ENCODE measurements around the gene VSIR. TPM values are rescaled to one million over a fixed set of nuclear protein-coding genes. Genes with fewer than 3 reads are reported as not detected.
A peak's percentile ranks its signal among the peaks of the same experiment; 100 is the strongest.

VSIR gene
- total RNA-seq, 4 donors from 2014 or later: 20.0 to 27.2 (median 21.3) TPM

GRCh38 chr10:71715860-71716259 is 57.5 kb downstream of the VSIR start:
- no peak for TF ChIP-seq POLR2A (IDR thresholded peaks at IDR 0.05)
- no peak for TF ChIP-seq CTCF (IDR thresholded peaks at IDR 0.05)
- DNase-seq: no peak
- H3K27ac ChIP-seq: no peak overlapping the region
- H3K27me3 ChIP-seq: no peaks in the 10 kb centered on the region
- H3K9me3 ChIP-seq: no peaks in the 10 kb centered on the region
- intact Hi-C loops (cut with DNase I): no loop called here
- H3K4me1 ChIP-seq: peaks cover 16 to 38% of the 10 kb centered on the region in 2 donors
- no peaks in the 10 kb centered on the region for H3K36me3 ChIP-seq
- 94% methylated on average over 19 to 20 of the region's 20 CpGs for WGBS, 2 donors
- no peak overlapping the region for H3K4me3 ChIP-seq (replicated peaks in 1 of 3)

- Histone ChIP-seq H3K27ac (no peak overlapping the region), H3K4me1 (peaks cover 16 to 38% of the 10 kb centered on the region in 2 donors), H3K36me3 (no peaks in the 10 kb centered on the region), H3K4me3 (replicated peaks in 1 of 3) (no peak overlapping the region), H3K9me3 (no peaks in the 10 kb centered on the region), H3K27me3 (no peaks in the 10 kb centered on the region)
- 86% methylated on average over 7 of the region's 8 CpGs; no CpG with 5 or more reads in 1 of the 2 donors for WGBS, 2 donors
- no peak for DNase-seq
- intact Hi-C loops (cut with DNase I): no loop called here
- TF ChIP-seq CTCF (IDR thresholded peaks at IDR 0.05) (no peak), POLR2A (IDR thresholded peaks at IDR 0.05) (no peak)
These were observed 58.3 kb downstream of the VSIR start for GRCh38 chr10:71715026-71715425.

GRCh38 chr10:71714592-71714991 is 58.7 kb downstream of the VSIR start:
- intact Hi-C loops (cut with DNase I): no loop called here
- 71 to 85% methylated on average over 2 to 5 of the region's 5 CpGs for WGBS, 2 donors

GRCh38 chr10:71714031-71714410 is 59.3 kb downstream of the VSIR start:
- intact Hi-C loops (cut with DNase I): no loop called here
- Histone ChIP-seq H3K27ac (peak overlapping the region; percentile 61 to 76 (median 68)), H3K9me3 (no peaks in the 10 kb centered on the region), H3K36me3 (no peaks in the 10 kb centered on the region), H3K4me3 (replicated peaks in 1 of 3) (no peak overlapping the region), H3K27me3 (no peaks in the 10 kb centered on the region), H3K4me1 (peaks cover 16 to 38% of the 10 kb centered on the region in 2 donors)
- WGBS, 2 donors: 60 to 85% methylated on average over 4 of the region's 4 CpGs
- TF ChIP-seq POLR2A (IDR thresholded peaks at IDR 0.05): no peak
- TF ChIP-seq CTCF (IDR thresholded peaks at IDR 0.05): no peak
- DNase-seq: no peak

More at GRCh38 chr10:71714592-71714991, 58.7 kb downstream of the VSIR start:
- no peaks in the 10 kb centered on the region for H3K36me3 ChIP-seq
- H3K4me1 ChIP-seq: peaks cover 16 to 38% of the 10 kb centered on the region in 2 donors
- no peak for TF ChIP-seq CTCF (IDR thresholded peaks at IDR 0.05)
- TF ChIP-seq POLR2A (IDR thresholded peaks at IDR 0.05): no peak
- H3K27me3 ChIP-seq: no peaks in the 10 kb centered on the region
- DNase-seq: no peak
- peak overlapping the region; percentile 61 to 76 (median 68) for H3K27ac ChIP-seq
- H3K4me3 ChIP-seq (replicated peaks in 1 of 3): no peak overlapping the region
- H3K9me3 ChIP-seq: no peaks in the 10 kb centered on the region

- DNase-seq: peak; percentile 48 to 56
- 42 to 48% methylated on average over 8 to 12 of the region's 12 CpGs for WGBS, 2 donors
- intact Hi-C loops (cut with DNase I): no loop called here
- peaks cover 16 to 33% of the 10 kb centered on the region in 2 donors for H3K4me1 ChIP-seq
- peak overlapping the region; percentile 61 to 76 (median 68) for H3K27ac ChIP-seq
- TF ChIP-seq CTCF (IDR thresholded peaks at IDR 0.05): peak in 2 of 6 experiments; percentile 8 to 20
- no peak for TF ChIP-seq POLR2A (IDR thresholded peaks at IDR 0.05)
- no peaks in the 10 kb centered on the region for H3K9me3 ChIP-seq
- no peaks in the 10 kb centered on the region for H3K27me3 ChIP-seq
- no peak overlapping the region for H3K4me3 ChIP-seq (replicated peaks in 1 of 3)
- no peaks in the 10 kb centered on the region for H3K36me3 ChIP-seq
These were observed 59.9 kb downstream of the VSIR start for GRCh38 chr10:71713135-71714030.
